Esophagus squamous epithelium (tissue), 4 donors: ENCODE data around the gene CHCHD1.

Source experiments
- CTCF ChIP-seq, 6 experiments: fragments of 450-650 bp in 4 of 6; fragments of 200-600 bp in 2 of 6; sonication (generic) in 2 of 6; IDR thresholded peaks; one replicate each; pipeline ENCODE4 v1.5.1; 2016 to 2019; ENCODE audit warnings: antibody characterized with exemption in 6 of 6, mild to moderate bottlenecking in 4 of 6, moderate library complexity in 4 of 6
- POLR2A ChIP-seq, 4 donors: fragments of 450-650 bp; IDR thresholded peaks; one replicate each; pipeline ENCODE4 v1.6.1; 2017; ENCODE audit warnings: antibody characterized with exemption in 4 of 4, mild to moderate bottlenecking in 4 of 4, moderate library complexity in 3 of 4

DNA sequence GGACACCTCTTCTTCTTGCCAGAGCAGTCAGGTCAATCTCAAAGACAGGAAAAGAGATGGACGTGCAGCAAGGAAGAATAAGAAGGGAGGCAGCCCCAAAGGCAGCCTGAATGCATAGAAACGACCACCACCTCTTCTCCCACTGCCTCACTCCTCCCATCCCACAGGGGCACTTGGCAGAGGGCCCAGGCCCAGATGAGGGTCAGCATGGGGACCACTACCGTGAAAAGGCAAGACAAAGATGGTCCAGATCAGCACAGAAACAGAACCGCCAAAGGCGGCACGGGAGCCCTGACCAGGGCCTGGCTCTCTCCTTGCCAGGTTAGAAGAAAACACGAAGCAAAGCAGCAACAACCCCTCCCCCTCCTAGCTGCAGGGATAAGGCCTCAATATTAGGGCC, 31.5 kb downstream of the CHCHD1 start:
- TF ChIP-seq CTCF (IDR thresholded peaks at IDR 0.05) = no peak
- TF ChIP-seq POLR2A (IDR thresholded peaks at IDR 0.05) = no peak
